A549 (cell line): ENCODE results near the gene RPS27A. TPM values are rescaled to one million over a fixed set of nuclear protein-coding genes. Genes with fewer than 3 reads are reported as not detected.
A peak's percentile ranks its signal among the peaks of the same experiment; 100 is the strongest.

Experiments used
- BHLHE40 ChIP-seq: IDR thresholded peaks from 2 replicates; pipeline ENCODE4 v1.6.1; 2012; ENCODE audit warnings: low read depth, low read length, inconsistent platforms
- CBX8 ChIP-seq: fragments of 200-600 bp; sonication (generic); IDR thresholded peaks from 2 replicates; pipeline ENCODE4 v1.6.1; 2016
- CEBPB ChIP-seq, 2 experiments: fragments of >200 bp in 1 of 2; sonication (Bioruptor Twin) in 1 of 2; formaldehyde crosslinking in 1 of 2; IDR thresholded peaks; 2 replicates each; pipeline ENCODE4 v1.6.1; 2012 to 2016
- CHD2 ChIP-seq: fragments of 150-350 bp; IDR thresholded peaks from 2 replicates; pipeline ENCODE4 v1.6.1; 2014; ENCODE audit warnings: low read length; ENCODE audit not compliant: partially characterized antibody
- CHD4 ChIP-seq: fragments of 200-600 bp; sonication (generic); IDR thresholded peaks from 2 replicates; pipeline ENCODE4 v1.6.1; 2016; ENCODE audit warnings: antibody characterized with exemption, mild to moderate bottlenecking, borderline replicate concordance
- CTCF ChIP-seq: fragments of >200 bp; sonication (Bioruptor Twin); formaldehyde crosslinking; IDR thresholded peaks from 3 replicates; pipeline ENCODE4 v1.5.1; 2016
- EHF ChIP-seq: fragments of 250-450 bp; sonication (Bioruptor Pico); IDR thresholded peaks from 2 replicates; pipeline ENCODE4 v1.5.0; 2020; ENCODE audit warnings: mild to moderate bottlenecking
- EHMT2 ChIP-seq: fragments of 200-600 bp; sonication (generic); IDR thresholded peaks from 2 replicates; pipeline ENCODE4 v1.6.1; 2016; ENCODE audit warnings: antibody characterized with exemption, low read depth, mild to moderate bottlenecking, moderate library complexity
- EP300 ChIP-seq, 2 experiments: fragments of >200 bp; sonication (Bioruptor Twin); formaldehyde crosslinking; IDR thresholded peaks; 2 replicates in 1 of 2; 3 replicates in 1 of 2; pipeline ENCODE4 v1.6.1; 2016 to 2017
- FOSB ChIP-seq: fragments of 250-450 bp; sonication (Bioruptor Pico); IDR thresholded peaks from 2 replicates; pipeline ENCODE4 v1.5.0; 2020; ENCODE audit warnings: mild to moderate bottlenecking, moderate library complexity
- FOSL2 ChIP-seq, 2 experiments: fragments of 450-650 bp in 1 of 2; fragments of >200 bp in 1 of 2; sonication (Bioruptor Twin) in 1 of 2; formaldehyde crosslinking; IDR thresholded peaks; 2 replicates each; pipeline versions ENCODE4 v1.5.0 to v1.6.1; 2016 to 2020; ENCODE audit warnings: mild to moderate bottlenecking in 1 of 2, moderate library complexity in 1 of 2
- HOXA7 ChIP-seq: fragments of 250-450 bp; sonication (Bioruptor Pico); IDR thresholded peaks from 2 replicates; pipeline ENCODE4 v1.5.0; 2020; ENCODE audit warnings: mild to moderate bottlenecking, moderate library complexity
- HOXB13 ChIP-seq: fragments of 250-450 bp; sonication (Bioruptor Pico); IDR thresholded peaks from 2 replicates; pipeline ENCODE4 v1.5.0; 2020; ENCODE audit warnings: low read depth, mild to moderate bottlenecking, moderate library complexity
- KDM1A ChIP-seq: fragments of 200-600 bp; sonication (generic); IDR thresholded peaks from 2 replicates; pipeline ENCODE4 v1.6.1; 2016; ENCODE audit warnings: low read depth, mild to moderate bottlenecking
- MAFK ChIP-seq: fragments of 450-650 bp; IDR thresholded peaks from 2 replicates; pipeline ENCODE4 v1.6.1; 2014; ENCODE audit not compliant: partially characterized antibody
- NFE2L2 ChIP-seq: fragments of 150-350 bp; conservative IDR thresholded peaks from 2 replicates; pipeline ENCODE4 v1.6.1; 2014; ENCODE audit warnings: low read length
- NPAS2 ChIP-seq: fragments of 250-450 bp; sonication (Bioruptor Pico); IDR thresholded peaks from 2 replicates; pipeline ENCODE4 v1.8.0; 2022; ENCODE audit warnings: mild to moderate bottlenecking, moderate library complexity, borderline replicate concordance
- PHF8 ChIP-seq: fragments of 200-600 bp; sonication (generic); IDR thresholded peaks from 2 replicates; pipeline ENCODE4 v1.6.1; 2016; ENCODE audit warnings: low read depth, mild to moderate bottlenecking, antibody characterized with exemption, moderate library complexity, borderline replicate concordance
- POLR2A ChIP-seq: IDR thresholded peaks from 2 replicates; pipeline ENCODE4 v1.6.1; 2012; ENCODE audit warnings: mild to moderate bottlenecking, low read length
- POLR2AphosphoS2 ChIP-seq: conservative IDR thresholded peaks from 2 replicates; pipeline ENCODE4 v1.6.1; 2012; ENCODE audit warnings: low read length, improper control_type of control experiment, inconsistent platforms
- RAD21 ChIP-seq, 2 experiments: fragments of >200 bp in 1 of 2; sonication (Bioruptor Twin) in 1 of 2; formaldehyde crosslinking in 1 of 2; IDR thresholded peaks in 1 of 2; conservative IDR thresholded peaks in 1 of 2; 2 replicates in 1 of 2; 3 replicates in 1 of 2; pipeline ENCODE4 v1.6.1; 2012 to 2018; ENCODE audit warnings: inconsistent platforms in 1 of 2
- RARB ChIP-seq: fragments of 250-450 bp; sonication (Bioruptor Pico); IDR thresholded peaks from 2 replicates; pipeline ENCODE4 v1.8.0; 2021; ENCODE audit warnings: mild to moderate bottlenecking, moderate library complexity
- RCOR1 ChIP-seq: fragments of 150-350 bp; IDR thresholded peaks from 2 replicates; pipeline ENCODE4 v1.6.1; 2014; ENCODE audit warnings: antibody characterized with exemption, low read length, low read depth
- RFX5 ChIP-seq: fragments of 450-650 bp; IDR thresholded peaks from 2 replicates; pipeline ENCODE4 v1.7.1; 2014; ENCODE audit warnings: antibody characterized with exemption, mild to moderate bottlenecking, moderate library complexity
- RNF2 ChIP-seq: fragments of 200-600 bp; sonication (generic); IDR thresholded peaks from 2 replicates; pipeline ENCODE4 v1.6.1; 2016; ENCODE audit warnings: low read depth, mild to moderate bottlenecking, antibody characterized with exemption, moderate library complexity, borderline replicate concordance
- SREBF2 ChIP-seq: fragments of 450-650 bp; IDR thresholded peaks from 2 replicates; pipeline ENCODE4 v1.6.1; 2014; ENCODE audit warnings: mild to moderate bottlenecking, moderate library complexity
- ZC3H11A ChIP-seq: fragments of 450-650 bp; IDR thresholded peaks from 2 replicates; pipeline ENCODE4 v1.6.1; 2014; ENCODE audit warnings: antibody characterized with exemption, mild to moderate bottlenecking
- ZFP36 ChIP-seq: fragments of 450-650 bp; IDR thresholded peaks from 2 replicates; pipeline ENCODE4 v1.6.1; 2014; ENCODE audit warnings: borderline replicate concordance; ENCODE audit not compliant: partially characterized antibody
- ZNF302 ChIP-seq: fragments of 250-450 bp; sonication (Bioruptor Pico); IDR thresholded peaks from 2 replicates; pipeline ENCODE4 v1.9.0; 2021; ENCODE audit warnings: inconsistent platforms, mild to moderate bottlenecking, moderate library complexity
- polyA plus RNA-seq, 4 experiments: library from polyadenylated mRNA; depleted of rRNA in 3 of 4; stranded (reverse); fragments of >200 nt; fragmentation: RNase III in 1 of 4; extraction: RNeasy Plus Mini Kit Qiagen cat#74134 plus additional on column Dnase treatment in 1 of 4; gene quantifications; 2 replicates in 3 of 4; 3 replicates in 1 of 4; pipeline ENCODE4 v1.2.3, GENCODE V29; 2011 to 2017
- TF ChIP-seq, protein P1 (sequence below): fragments of 250-450 bp; sonication (Bioruptor Pico); IDR thresholded peaks from 2 replicates; pipeline ENCODE4 v1.5.0; 2021; ENCODE audit warnings: mild to moderate bottlenecking, moderate library complexity, borderline replicate concordance
- TF ChIP-seq, protein P2 (sequence below): fragments of 450-650 bp; IDR thresholded peaks from 2 replicates; pipeline ENCODE4 v1.6.1; 2014; ENCODE audit warnings: antibody characterized with exemption
- TF ChIP-seq, protein P3 (sequence below): fragments of 250-450 bp; sonication (Bioruptor Pico); IDR thresholded peaks from 2 replicates; pipeline ENCODE4 v1.5.0; 2020; ENCODE audit warnings: low read depth, mild to moderate bottlenecking, moderate library complexity
- TF ChIP-seq, protein P4 (sequence below): IDR thresholded peaks from 2 replicates; pipeline ENCODE4 v1.6.1; 2012
- TF ChIP-seq, protein P5 (sequence below): fragments of >200 bp; sonication (Bioruptor Twin); formaldehyde crosslinking; IDR thresholded peaks from 2 replicates; pipeline ENCODE4 v1.6.1; 2016
- TF ChIP-seq, protein P6 (sequence below): fragments of >200 bp; sonication (Bioruptor Twin); formaldehyde crosslinking; IDR thresholded peaks from 3 replicates; pipeline ENCODE4 v1.6.1; 2016

RPS27A gene
- polyA plus RNA-seq, 2 of the 4 experiments (the other 2 are of a cell fraction): 2,882 to 3,746 TPM

- TF ChIP-seq, protein P1, sequence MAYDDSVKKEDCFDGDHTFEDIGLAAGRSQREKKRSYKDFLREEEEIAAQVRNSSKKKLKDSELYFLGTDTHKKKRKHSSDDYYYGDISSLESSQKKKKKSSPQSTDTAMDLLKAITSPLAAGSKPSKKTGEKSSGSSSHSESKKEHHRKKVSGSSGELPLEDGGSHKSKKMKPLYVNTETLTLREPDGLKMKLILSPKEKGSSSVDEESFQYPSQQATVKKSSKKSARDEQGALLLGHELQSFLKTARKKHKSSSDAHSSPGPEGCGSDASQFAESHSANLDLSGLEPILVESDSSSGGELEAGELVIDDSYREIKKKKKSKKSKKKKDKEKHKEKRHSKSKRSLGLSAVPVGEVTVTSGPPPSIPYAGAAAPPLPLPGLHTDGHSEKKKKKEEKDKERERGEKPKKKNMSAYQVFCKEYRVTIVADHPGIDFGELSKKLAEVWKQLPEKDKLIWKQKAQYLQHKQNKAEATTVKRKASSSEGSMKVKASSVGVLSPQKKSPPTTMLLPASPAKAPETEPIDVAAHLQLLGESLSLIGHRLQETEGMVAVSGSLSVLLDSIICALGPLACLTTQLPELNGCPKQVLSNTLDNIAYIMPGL (CRISPR knock-in tag): no peak
- TF ChIP-seq EP300 (IDR thresholded peaks at IDR 0.05): no peak
- TF ChIP-seq CBX8: no peak
- TF ChIP-seq, protein P2, sequence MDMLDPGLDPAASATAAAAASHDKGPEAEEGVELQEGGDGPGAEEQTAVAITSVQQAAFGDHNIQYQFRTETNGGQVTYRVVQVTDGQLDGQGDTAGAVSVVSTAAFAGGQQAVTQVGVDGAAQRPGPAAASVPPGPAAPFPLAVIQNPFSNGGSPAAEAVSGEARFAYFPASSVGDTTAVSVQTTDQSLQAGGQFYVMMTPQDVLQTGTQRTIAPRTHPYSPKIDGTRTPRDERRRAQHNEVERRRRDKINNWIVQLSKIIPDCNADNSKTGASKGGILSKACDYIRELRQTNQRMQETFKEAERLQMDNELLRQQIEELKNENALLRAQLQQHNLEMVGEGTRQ: no peak
- peak; percentile 44; the same call in 1 of the 2 replicates for TF ChIP-seq RFX5
- TF ChIP-seq RNF2: no peak
- TF ChIP-seq ZFP36: no peak
- TF ChIP-seq CEBPB (IDR thresholded peaks at IDR 0.05): peak in 1 of 2 experiments; percentile 44; a peak in 1 of 4 replicates
- TF ChIP-seq CTCF: no peak
- no peak for TF ChIP-seq ZNF302 (CRISPR knock-in tag)
- TF ChIP-seq HOXB13 (CRISPR knock-in tag): no peak
- 0 out of 2 replicates have a peak, but pooled peaks have one; percentile 27 for TF ChIP-seq FOSB (CRISPR knock-in tag)
- no peak for TF ChIP-seq MAFK
- no peak for TF ChIP-seq CHD2
- TF ChIP-seq, protein P3, sequence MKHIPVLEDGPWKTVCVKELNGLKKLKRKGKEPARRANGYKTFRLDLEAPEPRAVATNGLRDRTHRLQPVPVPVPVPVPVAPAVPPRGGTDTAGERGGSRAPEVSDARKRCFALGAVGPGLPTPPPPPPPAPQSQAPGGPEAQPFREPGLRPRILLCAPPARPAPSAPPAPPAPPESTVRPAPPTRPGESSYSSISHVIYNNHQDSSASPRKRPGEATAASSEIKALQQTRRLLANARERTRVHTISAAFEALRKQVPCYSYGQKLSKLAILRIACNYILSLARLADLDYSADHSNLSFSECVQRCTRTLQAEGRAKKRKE (CRISPR knock-in tag): peak; percentile 17; the same call in 1 of the 2 replicates
- 0 out of 2 replicates have a peak, but pooled peaks have one; percentile 32 for TF ChIP-seq HOXA7
- no peak; the same call in 1 of the 2 replicates for TF ChIP-seq ZC3H11A
- no peak for TF ChIP-seq CHD4
- TF ChIP-seq PHF8: peak; percentile 88; the same call in 1 of the 2 replicates
- TF ChIP-seq, protein P4, sequence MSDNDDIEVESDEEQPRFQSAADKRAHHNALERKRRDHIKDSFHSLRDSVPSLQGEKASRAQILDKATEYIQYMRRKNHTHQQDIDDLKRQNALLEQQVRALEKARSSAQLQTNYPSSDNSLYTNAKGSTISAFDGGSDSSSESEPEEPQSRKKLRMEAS: peak; percentile 96
- 0 out of 5 replicates have a peak, but pooled peaks of 1 of the 2 experiments have one; percentile 9 for TF ChIP-seq RAD21 (conservative IDR thresholded peaks at IDR 0.05 in 1 of 2, IDR thresholded peaks at IDR 0.05 in 1 of 2)
- no peak for TF ChIP-seq SREBF2
- no peak for TF ChIP-seq RCOR1
- no peak for TF ChIP-seq RARB (CRISPR knock-in tag)
- TF ChIP-seq POLR2AphosphoS2: no peak
- TF ChIP-seq FOSL2 (IDR thresholded peaks at IDR 0.05): no peak
- no peak; the same call in 1 of the 2 replicates for TF ChIP-seq FOSL2 (CRISPR knock-in tag; IDR thresholded peaks at IDR 0.05)
- peak; percentile 95 for TF ChIP-seq POLR2A
- no peak for TF ChIP-seq BHLHE40
- TF ChIP-seq, protein P5, sequence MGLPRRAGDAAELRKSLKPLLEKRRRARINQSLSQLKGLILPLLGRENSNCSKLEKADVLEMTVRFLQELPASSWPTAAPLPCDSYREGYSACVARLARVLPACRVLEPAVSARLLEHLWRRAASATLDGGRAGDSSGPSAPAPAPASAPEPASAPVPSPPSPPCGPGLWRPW: no peak
- TF ChIP-seq NPAS2: no peak
- TF ChIP-seq EHF: no peak
- TF ChIP-seq NFE2L2: no peak
- TF ChIP-seq KDM1A: no peak
- TF ChIP-seq, protein P6, sequence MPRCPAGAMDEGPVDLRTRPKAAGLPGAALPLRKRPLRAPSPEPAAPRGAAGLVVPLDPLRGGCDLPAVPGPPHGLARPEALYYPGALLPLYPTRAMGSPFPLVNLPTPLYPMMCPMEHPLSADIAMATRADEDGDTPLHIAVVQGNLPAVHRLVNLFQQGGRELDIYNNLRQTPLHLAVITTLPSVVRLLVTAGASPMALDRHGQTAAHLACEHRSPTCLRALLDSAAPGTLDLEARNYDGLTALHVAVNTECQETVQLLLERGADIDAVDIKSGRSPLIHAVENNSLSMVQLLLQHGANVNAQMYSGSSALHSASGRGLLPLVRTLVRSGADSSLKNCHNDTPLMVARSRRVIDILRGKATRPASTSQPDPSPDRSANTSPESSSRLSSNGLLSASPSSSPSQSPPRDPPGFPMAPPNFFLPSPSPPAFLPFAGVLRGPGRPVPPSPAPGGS: peak; percentile 96
- TF ChIP-seq EHMT2: no peak
Observed at GRCh38 chr2:55268907-55269644, 36.6 kb downstream of the RPS27A start, which contains the start of gene MTIF2 (continued).
